Myocyte (in vitro differentiated cells): Measurements from ENCODE around the gene MDFI. TPM values are rescaled to one million over a fixed set of nuclear protein-coding genes. Genes with fewer than 3 reads are reported as not detected.

Experiments
- DNase-seq: peaks from one replicate; pipeline ENCODE4 v3.0.0-alpha.2; 2012; ENCODE audit warnings: low read depth
- microRNA-seq: library from miRNA; unstranded; fragments of <30 nt; microRNA quantifications from one replicate; pipeline ENCODE4, GENCODE V29; 2016
- total RNA-seq: library from RNA; depleted of rRNA; stranded (reverse); fragments of >200 nt; gene quantifications from 2 replicates; pipeline ENCODE4 v1.2.3, GENCODE V29; 2014

MDFI gene
- total RNA-seq, 1 donor from 2014 or later = not detected

DNA sequence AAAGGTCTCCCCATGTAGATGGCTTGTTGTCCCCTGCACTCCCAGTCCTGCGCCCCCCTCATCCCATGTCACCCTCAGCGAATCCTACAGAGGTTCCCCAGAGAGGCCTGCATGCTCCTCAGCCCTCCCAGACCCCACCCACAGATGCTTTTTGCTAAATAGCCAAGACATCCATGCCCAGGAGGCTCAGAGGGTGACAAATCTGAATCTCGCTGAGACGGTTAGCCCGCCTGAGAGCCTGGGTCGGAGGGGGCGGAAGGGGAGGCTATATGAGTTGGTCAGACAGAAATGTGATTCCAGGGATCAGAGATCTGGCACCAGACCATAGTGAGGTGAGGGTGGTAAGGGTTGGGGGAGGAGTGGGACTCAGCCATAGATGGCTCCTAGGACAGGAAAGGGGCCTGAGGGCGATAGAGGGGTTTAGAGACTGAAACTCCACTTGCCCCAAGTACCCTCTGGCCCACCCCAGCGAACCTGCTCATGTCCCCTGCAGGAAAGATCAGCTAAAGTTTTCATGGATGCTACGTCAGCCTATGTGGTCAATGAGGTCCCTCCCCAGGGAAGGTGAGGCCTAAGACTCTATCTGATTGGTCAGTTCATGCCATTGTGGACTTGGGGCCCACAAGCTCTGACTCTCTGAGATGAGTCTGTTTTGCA is 63.9 kb downstream of the MDFI start:
- DNase-seq = no peak

DNA sequence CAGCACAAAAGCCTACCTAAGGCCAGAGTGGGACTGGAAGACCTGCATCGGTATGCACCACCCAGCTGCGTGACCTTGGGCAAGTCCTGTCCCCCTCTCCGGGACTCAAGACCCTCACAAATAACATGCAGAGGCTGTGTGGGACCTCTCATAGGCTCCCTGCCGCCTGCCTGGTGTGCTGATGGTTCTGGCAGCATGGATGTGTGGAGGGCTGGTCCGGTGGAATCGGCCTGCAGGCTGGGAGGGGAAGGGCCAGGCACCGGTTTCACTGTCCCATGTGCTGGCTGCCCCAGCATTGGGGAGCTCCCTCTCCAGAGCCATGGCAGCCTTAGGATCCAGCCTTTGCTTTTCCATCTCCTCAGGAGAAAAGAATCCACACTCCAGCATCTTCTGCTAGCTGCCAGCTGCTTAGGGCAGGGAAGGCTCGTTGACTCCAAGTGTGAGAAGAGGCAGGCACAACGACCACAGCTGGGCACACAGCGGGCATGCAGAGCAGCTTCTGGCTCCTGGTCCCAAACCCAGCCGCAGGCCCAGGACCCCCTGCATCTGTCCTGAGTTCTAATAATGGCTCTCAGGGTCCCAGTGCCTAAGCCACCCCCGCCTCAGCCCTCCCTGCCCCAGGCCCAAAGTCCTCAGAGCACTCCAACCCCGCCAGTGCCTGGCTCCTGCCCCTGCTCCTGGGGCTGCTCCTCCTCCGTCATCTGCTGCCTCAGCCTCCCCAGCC is 64.7 kb downstream of the MDFI start:
- DNase-seq = no peak

Small RNA genes lying within 50 kb of the gene (microRNA-seq; reads per million reads assigned to microRNA genes)
- gene MIR4641 = not detected

Other genes starting within 250 kb of the MDFI start
- gene FOXP4, start 92.1 kb upstream of the MDFI start, total RNA-seq = 3.1 and 7.1 TPM in 2 replicates
- gene TFEB, start 97.1 kb downstream of the MDFI start, total RNA-seq = 6.4 and 10.6 TPM in 2 replicates
- not detected in 2 replicates for gene PGC, start 108.9 kb downstream of the MDFI start, total RNA-seq
- 2.0 and 3.5 TPM in 2 replicates for gene FRS3, start 141.4 kb downstream of the MDFI start, total RNA-seq
- gene PRICKLE4, start 142.3 kb downstream of the MDFI start, total RNA-seq = 1.3 and 3.5 TPM in 2 replicates
- gene TOMM6, start 149.2 kb downstream of the MDFI start, total RNA-seq = 101 and 115 TPM in 2 replicates